Panc1 (cell line): ENCODE measurements around the gene CCDC32. TPM values are rescaled to one million over a fixed set of nuclear protein-coding genes. Genes with fewer than 3 reads are reported as not detected.

ENCODE experiments used
- ATAC-seq: fragments of 200-7000 bp; cut with Tn5 transposase; 2 replicates; pipeline ENCODE4 v1.9.1; 2020; ENCODE audit warnings: mild to moderate bottlenecking, moderate library complexity
- BruUV-seq: library from RNA; stranded (reverse); fragments of 400-500 nt; replicated peaks from 2 replicates; lab custom pipeline; 2021; lab: Mats Ljungman, UMichigan
- CTCF ChIA-PET: fragments of 300-600 bp; sonication (Branson Sonifier 250); formaldehyde crosslinking; loops from one replicate; lab custom pipeline; 2022; ENCODE audit warnings: antibody characterized with exemption; lab: Charles Lee
- POLR2A ChIA-PET: fragments of 300-600 bp; sonication (Branson Sonifier 250); formaldehyde crosslinking; loops from one replicate; lab custom pipeline; 2022; ENCODE audit warnings: antibody characterized with exemption; lab: Charles Lee
- DNase-seq: peaks from one replicate; pipeline ENCODE4 v3.0.0-alpha.2; 2010; ENCODE audit warnings: low read depth, low spot score
- H3K27ac ChIP-seq: 2 replicates; pipeline ENCODE4 v1.5.1; 2011; ENCODE audit warnings: mild to moderate bottlenecking, low read length, inconsistent platforms
- H3K27me3 ChIP-seq: fragments of 200-500 bp; sonication (Bioruptor generic); 2 replicates; pipeline ENCODE4 v1.6.0; 2014; ENCODE audit warnings: low read length, inconsistent platforms; ENCODE audit not compliant: control insufficient read depth, insufficient read depth
- H3K36me3 ChIP-seq: fragments of 200-500 bp; sonication (Bioruptor generic); 2 replicates; pipeline ENCODE4 v1.5.1; 2014; ENCODE audit warnings: inconsistent platforms, mild to moderate bottlenecking, low read length, moderate library complexity; ENCODE audit not compliant: control insufficient read depth, insufficient read depth
- H3K4me1 ChIP-seq: 2 replicates; pipeline ENCODE4 v1.5.1; 2011; ENCODE audit warnings: inconsistent platforms, mild to moderate bottlenecking, low read length, moderate library complexity; ENCODE audit not compliant: control insufficient read depth, insufficient read depth
- H3K4me3 ChIP-seq, 2 experiments: 2 replicates each; pipeline ENCODE4 v1.5.1; 2011 to 2012; ENCODE audit warnings: low read depth in 2 of 2, low read length in 2 of 2, mild to moderate bottlenecking in 2 of 2, inconsistent platforms in 1 of 2, moderate library complexity in 1 of 2
- H3K9me3 ChIP-seq: fragments of 200-500 bp; sonication (Bioruptor generic); 2 replicates; pipeline ENCODE4 v1.5.1; 2014; ENCODE audit warnings: low read depth, mild to moderate bottlenecking, inconsistent platforms, low read length, moderate library complexity; ENCODE audit not compliant: control insufficient read depth, insufficient read depth
- POLR2AphosphoS5 ChIP-seq: IDR thresholded peaks from 2 replicates; pipeline ENCODE4 v1.6.1; 2012; ENCODE audit warnings: mild to moderate bottlenecking, low read depth, low read length, moderate library complexity
- REST ChIP-seq, 2 experiments: IDR thresholded peaks; 2 replicates each; pipeline ENCODE4 v1.6.1; 2011 to 2012; ENCODE audit warnings: low read depth in 2 of 2, control low read depth in 1 of 2, low read length in 1 of 2, mild to moderate bottlenecking in 1 of 2, moderate library complexity in 1 of 2; ENCODE audit not compliant: insufficient read depth in 1 of 2
- SIN3A ChIP-seq: IDR thresholded peaks from 2 replicates; pipeline ENCODE4 v1.6.1; 2012; ENCODE audit warnings: low read depth, mild to moderate bottlenecking, low read length, moderate library complexity, borderline replicate concordance; ENCODE audit not compliant: insufficient read depth
- TCF7L2 ChIP-seq: IDR thresholded peaks from 2 replicates; pipeline ENCODE4 v1.6.1; 2011; ENCODE audit warnings: mild to moderate bottlenecking, low read depth, low read length, inconsistent platforms
- in situ Hi-C: cut with HindIII; loops from 2 replicates; pipeline ENCODE4 v1.10.0; 2016; ENCODE audit warnings: low sequenced_read_pairs, low pct_unique_long_range_greater_than_20kb
- intact Hi-C: fragments of 100-400 bp; cut with micrococcal nuclease; formaldehyde crosslinking; loops from one replicate; pipeline ENCODE4 v1.10.0; 2022; ENCODE audit not compliant: unreplicated experiment
- total RNA-seq: library from RNA; stranded (reverse); gene quantifications from one replicate; pipeline ENCODE4 v1.2.1, GENCODE V29; 2021; ENCODE audit not compliant: unreplicated experiment
- TF ChIP-seq, protein P1 (sequence below): fragments of 450-650 bp; IDR thresholded peaks from 2 replicates; pipeline ENCODE4 v1.5.1; 2017; ENCODE audit warnings: mild to moderate bottlenecking

Gene CCDC32
- total RNA-seq, 1 experiment from 2014 or later, result 29.8 TPM

GRCh38 chr15:40545457-40545856 is 19.4 kb downstream of the CCDC32 start:
- Histone ChIP-seq H3K9me3 (no peaks in the 10 kb centered on the region), H3K27ac (no peak overlapping the region), H3K27me3 (no peaks in the 10 kb centered on the region), H3K4me1 (no peaks in the 10 kb centered on the region), H3K4me3 (no peak overlapping the region), H3K36me3 (no peaks in the 10 kb centered on the region)
- ATAC-seq (0 out of 2 replicates have a peak, but pooled peaks have one; percentile 32), DNase-seq (no peak)
- BruUV-seq, result no TSS peak
- no peak for TF ChIP-seq SIN3A
- TF ChIP-seq POLR2AphosphoS5, result no peak
- no peak for TF ChIP-seq REST (IDR thresholded peaks at IDR 0.05; ENCODE audit: insufficient read depth in 1 of 2, low read depth in 2 of 2, low read length in 1 of 2)
- TF ChIP-seq TCF7L2, result no peak
- TF ChIP-seq, protein P1, sequence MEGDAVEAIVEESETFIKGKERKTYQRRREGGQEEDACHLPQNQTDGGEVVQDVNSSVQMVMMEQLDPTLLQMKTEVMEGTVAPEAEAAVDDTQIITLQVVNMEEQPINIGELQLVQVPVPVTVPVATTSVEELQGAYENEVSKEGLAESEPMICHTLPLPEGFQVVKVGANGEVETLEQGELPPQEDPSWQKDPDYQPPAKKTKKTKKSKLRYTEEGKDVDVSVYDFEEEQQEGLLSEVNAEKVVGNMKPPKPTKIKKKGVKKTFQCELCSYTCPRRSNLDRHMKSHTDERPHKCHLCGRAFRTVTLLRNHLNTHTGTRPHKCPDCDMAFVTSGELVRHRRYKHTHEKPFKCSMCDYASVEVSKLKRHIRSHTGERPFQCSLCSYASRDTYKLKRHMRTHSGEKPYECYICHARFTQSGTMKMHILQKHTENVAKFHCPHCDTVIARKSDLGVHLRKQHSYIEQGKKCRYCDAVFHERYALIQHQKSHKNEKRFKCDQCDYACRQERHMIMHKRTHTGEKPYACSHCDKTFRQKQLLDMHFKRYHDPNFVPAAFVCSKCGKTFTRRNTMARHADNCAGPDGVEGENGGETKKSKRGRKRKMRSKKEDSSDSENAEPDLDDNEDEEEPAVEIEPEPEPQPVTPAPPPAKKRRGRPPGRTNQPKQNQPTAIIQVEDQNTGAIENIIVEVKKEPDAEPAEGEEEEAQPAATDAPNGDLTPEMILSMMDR, result no peak
- CTCF ChIA-PET, result interaction anchor here (0.6 kb wide), 1 partner anchor 46 kb away, joined by 3 read pairs; no protein-coding TSS in a partner anchor
- intact Hi-C loops (no loop called here), in situ Hi-C loops (no loop called here)
- POLR2A ChIA-PET, result no interaction called here

- no peak overlapping the region for H3K27ac ChIP-seq
- intact Hi-C loops (no loop called here), in situ Hi-C loops (no loop called here)
- no peaks in the 10 kb centered on the region for H3K9me3 ChIP-seq
- ChIA-PET CTCF (no interaction called here), POLR2A (interaction anchor here (0.7 kb wide), 1 partner anchor 1065 kb away, joined by 4 read pairs; no protein-coding TSS in a partner anchor)
- H3K4me3 ChIP-seq, result no peak overlapping the region
- TF ChIP-seq POLR2AphosphoS5 (no peak), REST (IDR thresholded peaks at IDR 0.05; ENCODE audit: insufficient read depth in 1 of 2, low read depth in 2 of 2, low read length in 1 of 2) (no peak), TCF7L2 (no peak), SIN3A (no peak)
- TF ChIP-seq, protein P1, result no peak
- no peak for ATAC-seq
- DNase-seq, result no peak
- no peaks in the 10 kb centered on the region for H3K27me3 ChIP-seq
- H3K4me1 ChIP-seq, result no peaks in the 10 kb centered on the region
- no TSS peak for BruUV-seq
- H3K36me3 ChIP-seq, result no peaks in the 10 kb centered on the region
These were observed 21.1 kb downstream of the CCDC32 start for GRCh38 chr15:40543631-40544294.
